NB4 (cell line): ENCODE data around the gene LCP1.

Experiments used
- CTCF ChIP-seq: IDR thresholded peaks from one replicate; pipeline ENCODE4 v1.5.1; 2012; ENCODE audit warnings: low read depth, low read length
- MYC ChIP-seq: IDR thresholded peaks from 2 replicates; pipeline ENCODE4 v1.6.1; 2011; ENCODE audit warnings: low read depth, low read length

GRCh38 chr13:46150134-46150693, 31.8 kb downstream of the LCP1 start:
- no peak for TF ChIP-seq CTCF
- no peak for TF ChIP-seq MYC
